Measurements from ENCODE around the gene MAMDC4.

- TF ChIP-seq, protein P1, sequence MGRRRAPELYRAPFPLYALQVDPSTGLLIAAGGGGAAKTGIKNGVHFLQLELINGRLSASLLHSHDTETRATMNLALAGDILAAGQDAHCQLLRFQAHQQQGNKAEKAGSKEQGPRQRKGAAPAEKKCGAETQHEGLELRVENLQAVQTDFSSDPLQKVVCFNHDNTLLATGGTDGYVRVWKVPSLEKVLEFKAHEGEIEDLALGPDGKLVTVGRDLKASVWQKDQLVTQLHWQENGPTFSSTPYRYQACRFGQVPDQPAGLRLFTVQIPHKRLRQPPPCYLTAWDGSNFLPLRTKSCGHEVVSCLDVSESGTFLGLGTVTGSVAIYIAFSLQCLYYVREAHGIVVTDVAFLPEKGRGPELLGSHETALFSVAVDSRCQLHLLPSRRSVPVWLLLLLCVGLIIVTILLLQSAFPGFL (CRISPR knock-in tag; IDR thresholded peaks at IDR 0.05; ENCODE audit: borderline replicate concordance), result no peak
- TF ChIP-seq, protein P2, sequence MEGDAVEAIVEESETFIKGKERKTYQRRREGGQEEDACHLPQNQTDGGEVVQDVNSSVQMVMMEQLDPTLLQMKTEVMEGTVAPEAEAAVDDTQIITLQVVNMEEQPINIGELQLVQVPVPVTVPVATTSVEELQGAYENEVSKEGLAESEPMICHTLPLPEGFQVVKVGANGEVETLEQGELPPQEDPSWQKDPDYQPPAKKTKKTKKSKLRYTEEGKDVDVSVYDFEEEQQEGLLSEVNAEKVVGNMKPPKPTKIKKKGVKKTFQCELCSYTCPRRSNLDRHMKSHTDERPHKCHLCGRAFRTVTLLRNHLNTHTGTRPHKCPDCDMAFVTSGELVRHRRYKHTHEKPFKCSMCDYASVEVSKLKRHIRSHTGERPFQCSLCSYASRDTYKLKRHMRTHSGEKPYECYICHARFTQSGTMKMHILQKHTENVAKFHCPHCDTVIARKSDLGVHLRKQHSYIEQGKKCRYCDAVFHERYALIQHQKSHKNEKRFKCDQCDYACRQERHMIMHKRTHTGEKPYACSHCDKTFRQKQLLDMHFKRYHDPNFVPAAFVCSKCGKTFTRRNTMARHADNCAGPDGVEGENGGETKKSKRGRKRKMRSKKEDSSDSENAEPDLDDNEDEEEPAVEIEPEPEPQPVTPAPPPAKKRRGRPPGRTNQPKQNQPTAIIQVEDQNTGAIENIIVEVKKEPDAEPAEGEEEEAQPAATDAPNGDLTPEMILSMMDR (IDR thresholded peaks at IDR 0.05), result no peak
- TF ChIP-seq ATF3 (CRISPR knock-in tag; conservative IDR thresholded peaks at IDR 0.05) (no peak), ZNF121 (CRISPR knock-in tag; IDR thresholded peaks at IDR 0.05) (no peak), TP53 (CRISPR knock-in tag; IDR thresholded peaks at IDR 0.05) (no peak), E2F5 (CRISPR knock-in tag; IDR thresholded peaks at IDR 0.05) (no peak), NFYB (CRISPR knock-in tag; conservative IDR thresholded peaks at IDR 0.05; ENCODE audit: low read depth) (no peak)
These were observed 54.1 kb downstream of the MAMDC4 start for GRCh38 chr9:136906266-136906665.
